HL-60 (cell line): ENCODE measurements around the gene MYO16.

ENCODE experiments used
- DNase-seq, 2 experiments: peaks; one replicate each; pipeline ENCODE4 v3.0.0-alpha.2; 2010 to 2020; ENCODE audit warnings: low read depth in 1 of 2, low spot score in 1 of 2
- H3K27ac ChIP-seq: fragments of 250-450 bp; sonication (Bioruptor Pico); replicated peaks from 2 replicates; pipeline ENCODE4 v1.5.1; 2020; ENCODE audit warnings: mild to moderate bottlenecking, moderate library complexity
- H3K27me3 ChIP-seq: fragments of 250-450 bp; sonication (Bioruptor Pico); 2 replicates; pipeline ENCODE4 v1.5.1; 2021; ENCODE audit warnings: mild to moderate bottlenecking, moderate library complexity; ENCODE audit not compliant: insufficient read depth, poor library complexity, severe bottlenecking
- H3K4me3 ChIP-seq: replicated peaks from 2 replicates; pipeline ENCODE4 v1.5.1; 2011; ENCODE audit warnings: mild to moderate bottlenecking, control low read depth, low read length; ENCODE audit not compliant: insufficient read depth
- CTCF ChIP-seq: IDR thresholded peaks from one replicate; pipeline ENCODE4 v1.5.1; 2011; ENCODE audit warnings: low read length, control low read depth, inconsistent platforms; ENCODE audit not compliant: insufficient read depth
- GABPA ChIP-seq: IDR thresholded peaks from 2 replicates; pipeline ENCODE4 v1.6.1; 2012; ENCODE audit warnings: low read depth
- POLR2AphosphoS5 ChIP-seq: IDR thresholded peaks from 2 replicates; pipeline ENCODE4 v1.6.1; 2012; ENCODE audit warnings: low read depth
- REST ChIP-seq: IDR thresholded peaks from 2 replicates; pipeline ENCODE4 v1.6.1; 2012; ENCODE audit warnings: low read depth; ENCODE audit not compliant: insufficient replicate concordance
- SPI1 ChIP-seq: IDR thresholded peaks from 2 replicates; pipeline ENCODE4 v1.6.1; 2012; ENCODE audit warnings: low read depth, mild to moderate bottlenecking, borderline replicate concordance

The MYO16 gene

DNA sequence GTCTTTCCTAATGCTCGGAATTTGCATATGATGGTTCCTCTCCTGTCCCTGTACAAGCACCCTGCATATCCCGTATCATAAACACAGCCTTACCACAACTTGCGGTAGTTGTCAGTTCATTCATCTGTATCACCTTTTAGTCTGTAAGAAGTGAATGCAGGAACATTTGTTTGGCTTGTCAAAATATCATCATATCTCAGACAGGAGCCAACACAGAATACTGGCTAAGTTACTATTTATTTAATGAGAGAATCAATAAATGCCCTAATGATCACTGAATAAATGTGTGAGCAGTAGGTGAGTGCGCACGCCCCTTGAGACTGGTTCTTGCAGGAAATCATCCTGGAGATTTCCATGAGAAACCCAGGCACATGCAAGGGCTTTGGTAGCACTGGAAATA is 182.8 kb downstream of the MYO16 start:
- Histone ChIP-seq H3K27ac (no peak overlapping the region), H3K27me3 (no peaks in the 10 kb centered on the region), H3K4me3 (no peak overlapping the region)
- no peak for DNase-seq
- no peak for TF ChIP-seq GABPA
- TF ChIP-seq CTCF: no peak
- no peak for TF ChIP-seq POLR2AphosphoS5
- TF ChIP-seq SPI1: no peak
- TF ChIP-seq REST: no peak

- H3K27ac ChIP-seq: no peak overlapping the region
- no peak for DNase-seq
- no peak overlapping the region for H3K4me3 ChIP-seq
- no peaks in the 10 kb centered on the region for H3K27me3 ChIP-seq
- TF ChIP-seq CTCF: no peak
- TF ChIP-seq SPI1: no peak
- no peak for TF ChIP-seq POLR2AphosphoS5
- TF ChIP-seq GABPA: no peak
- TF ChIP-seq REST: no peak
These were observed 183.2 kb downstream of the MYO16 start for GRCh38 chr13:108812661-108813060.

GRCh38 chr13:108813587-108814170 is 184.3 kb downstream of the MYO16 start:
- Histone ChIP-seq H3K27me3 (no peaks in the 10 kb centered on the region), H3K27ac (no peak overlapping the region), H3K4me3 (no peak overlapping the region)
- TF ChIP-seq REST: no peak
- TF ChIP-seq SPI1: no peak
- TF ChIP-seq POLR2AphosphoS5: no peak
- TF ChIP-seq CTCF: no peak
- TF ChIP-seq GABPA: no peak
- peak in 1 of 2 experiments; percentile 20 for DNase-seq
